Measurements from ENCODE around the gene SIRT3. TPM values are rescaled to one million over a fixed set of nuclear protein-coding genes. Genes with fewer than 3 reads are reported as not detected.
"Not testable (repeated sequence)": the region's sequence is repeated elsewhere in the genome, so short reads cannot be mapped to it uniquely, and the experiment has no call there.

SIRT3 gene
- total RNA-seq, 1 experiment from 2014 or later: 13.8 TPM

DNA sequence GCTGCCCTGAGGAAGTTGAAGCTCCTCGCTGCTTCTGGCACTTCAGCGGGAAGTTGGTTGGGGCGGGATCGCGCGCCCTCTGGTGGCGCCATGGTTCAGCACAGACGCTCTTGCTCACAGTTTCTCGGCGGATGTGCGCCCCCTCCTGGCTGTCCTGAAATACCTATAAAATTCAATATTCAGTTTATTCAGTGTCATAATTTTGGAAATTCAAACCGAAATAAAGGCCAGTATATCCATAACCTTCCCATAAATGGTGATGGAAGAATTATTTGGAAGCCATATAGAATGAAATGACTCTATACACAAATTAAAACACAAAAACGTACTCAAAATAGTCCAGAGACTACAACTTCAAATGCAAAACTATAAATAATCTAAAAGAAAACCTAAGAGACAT is 55.9 kb downstream of the SIRT3 start:
- H3K27me3 ChIP-seq (ENCODE audit: low read length); H3K79me2 ChIP-seq (ENCODE audit: low read length); H3K9me2 ChIP-seq (replicated peaks; ENCODE audit: low read length); CTCF ChIA-PET; H3F3A ChIP-seq (ENCODE audit: low read length, unreplicated experiment); H3K4me2 ChIP-seq (ENCODE audit: low read length); H3K9me3 ChIP-seq (ENCODE audit: low read length); BruUV-seq (replicated peaks); ATAC-seq; H3K4me1 ChIP-seq (ENCODE audit: insufficient read depth, low read length); DNase-seq; H2AFZ ChIP-seq (ENCODE audit: low read length); H3K36me3 ChIP-seq (ENCODE audit: low read depth, low read length); H3K9ac ChIP-seq (ENCODE audit: low read length); H3K4me3 ChIP-seq (ENCODE audit: low read length); H3K27ac ChIP-seq (ENCODE audit: low read length); intact Hi-C loops (cut with micrococcal nuclease); H4K20me1 ChIP-seq (ENCODE audit: low read length); POLR2A ChIA-PET (ENCODE audit: unreplicated experiment): not testable (repeated sequence)
- TF ChIP-seq CTCF (conservative IDR thresholded peaks at IDR 0.05; ENCODE audit: low read depth, low read length): peak; percentile 33; the same call in 1 of the 2 replicates

Other genes starting within 250 kb of the SIRT3 start
- not detected in 2 replicates for gene SCGB1C1, start 43.3 kb downstream of the SIRT3 start, total RNA-seq (2014; rRNA removed)
- gene BET1L, start 28.9 kb downstream of the SIRT3 start, total RNA-seq (2014; rRNA removed): 12.6 and 14.4 TPM in 2 replicates
- 155 and 180 TPM in 2 replicates for gene RIC8A, start 28.6 kb downstream of the SIRT3 start, total RNA-seq (2014; rRNA removed)
- 226 and 255 TPM in 2 replicates for gene PSMD13, start 634 bp upstream of the SIRT3 start, total RNA-seq (2014; rRNA removed)
- not detected in 2 replicates for gene NLRP6, start 42.1 kb upstream of the SIRT3 start, total RNA-seq (2014; rRNA removed)
- 10.6 and 12.4 TPM in 2 replicates for gene PGGHG, start 52.8 kb upstream of the SIRT3 start, total RNA-seq (2014; rRNA removed)
- not detected in 2 replicates for gene IFITM5, start 63.2 kb upstream of the SIRT3 start, total RNA-seq (2014; rRNA removed)
- 36.3 and 49.0 TPM in 2 replicates for gene IFITM2, start 71.5 kb upstream of the SIRT3 start, total RNA-seq (2014; rRNA removed)
- 2.0 and 2.2 TPM in 2 replicates for gene IFITM1, start 77.7 kb upstream of the SIRT3 start, total RNA-seq (2014; rRNA removed)
- gene IFITM3, start 84.5 kb upstream of the SIRT3 start, total RNA-seq (2014; rRNA removed): 91.6 and 97.6 TPM in 2 replicates
- 52.9 and 87.9 TPM in 2 replicates for gene B4GALNT4, start 133.2 kb upstream of the SIRT3 start, total RNA-seq (2014; rRNA removed)
- 218 and 222 TPM in 2 replicates for gene PKP3, start 157.9 kb upstream of the SIRT3 start, total RNA-seq (2014; rRNA removed)
- 85.4 and 112 TPM in 2 replicates for gene SIGIRR, start 178.7 kb upstream of the SIRT3 start, total RNA-seq (2014; rRNA removed)
- 16.6 and 22.5 TPM in 2 replicates for gene ANO9, start 205.7 kb upstream of the SIRT3 start, total RNA-seq (2014; rRNA removed)
- 53.0 and 91.0 TPM in 2 replicates for gene PTDSS2, start 213.9 kb upstream of the SIRT3 start, total RNA-seq (2014; rRNA removed)

Measured in PC-3 (cell line).